OCI-LY1 (cell line): ENCODE measurements around the gene MYO1G.

ENCODE experiments used
- H2AFZ ChIP-seq: fragments of 200-600 bp; sonication (generic), shearing (Covaris generic); 2 replicates; pipeline ENCODE4 v1.6.0; 2014; ENCODE audit warnings: antibody characterized with exemption, mild to moderate bottlenecking, low read length
- H3F3A ChIP-seq: fragments of 200-600 bp; sonication (generic), shearing (Covaris generic); 2 replicates; pipeline ENCODE4 v1.6.0; 2014; ENCODE audit warnings: mild to moderate bottlenecking, antibody characterized with exemption, low read length, moderate library complexity; ENCODE audit not compliant: insufficient read depth
- H3K27ac ChIP-seq: fragments of 200-600 bp; sonication (generic); 2 replicates; pipeline ENCODE4 v1.5.1; 2014; ENCODE audit warnings: low read length, mixed run types, mild to moderate bottlenecking, low read depth; ENCODE audit not compliant: poor library complexity, severe bottlenecking
- H3K27me3 ChIP-seq: fragments of 200-600 bp; sonication (generic); 2 replicates; pipeline ENCODE4 v1.6.0; 2014; ENCODE audit warnings: antibody characterized with exemption, mild to moderate bottlenecking, low read length, moderate library complexity; ENCODE audit not compliant: insufficient read depth
- H3K36me3 ChIP-seq: fragments of 200-600 bp; sonication (generic); 2 replicates; pipeline ENCODE4 v1.6.1; 2014; ENCODE audit warnings: mild to moderate bottlenecking, antibody characterized with exemption, low read length, moderate library complexity, mixed read lengths; ENCODE audit not compliant: insufficient read depth
- H3K4me1 ChIP-seq: fragments of 200-600 bp; sonication (generic); 2 replicates; pipeline ENCODE4 v1.5.1; 2014; ENCODE audit warnings: mild to moderate bottlenecking, low read length, moderate library complexity; ENCODE audit not compliant: insufficient read depth, severe bottlenecking
- H3K4me2 ChIP-seq: fragments of 200-600 bp; sonication (generic), shearing (Covaris generic); 2 replicates; pipeline ENCODE4 v1.6.1; 2014; ENCODE audit warnings: low read length
- H3K4me3 ChIP-seq: fragments of 200-600 bp; sonication (generic); 2 replicates; pipeline ENCODE4 v1.5.1; 2014; ENCODE audit warnings: low read length, low read depth, mild to moderate bottlenecking, mixed read lengths; ENCODE audit not compliant: poor library complexity, severe bottlenecking
- H3K79me2 ChIP-seq: fragments of 200-600 bp; shearing (Covaris generic); 2 replicates; pipeline ENCODE4 v1.6.1; 2016; ENCODE audit warnings: mixed run types, low read length, mixed read lengths; ENCODE audit not compliant: insufficient read depth
- H3K9ac ChIP-seq: fragments of 200-600 bp; sonication (generic), shearing (Covaris generic); 2 replicates; pipeline ENCODE4 v1.6.1; 2014; ENCODE audit warnings: mild to moderate bottlenecking, low read length, mixed read lengths
- H3K9me2 ChIP-seq: fragments of 200-600 bp; sonication (generic), shearing (Covaris generic); 2 replicates; pipeline ENCODE4 v1.6.1; 2014; ENCODE audit warnings: low read depth, mild to moderate bottlenecking, low read length, mixed read lengths
- H3K9me3 ChIP-seq: fragments of 200-600 bp; shearing (Covaris generic); 2 replicates; pipeline ENCODE4 v1.6.1; 2014; ENCODE audit warnings: low read length, mixed read lengths
- H4K20me1 ChIP-seq: fragments of 200-600 bp; sonication (generic), shearing (Covaris generic); 2 replicates; pipeline ENCODE4 v1.6.0; 2016; ENCODE audit warnings: mild to moderate bottlenecking, low read length; ENCODE audit not compliant: insufficient read depth
- EZH2 ChIP-seq: fragments of 200-600 bp; sonication (generic), shearing (Covaris generic); IDR thresholded peaks from 2 replicates; pipeline ENCODE4 v1.8.0; 2017; ENCODE audit warnings: borderline replicate concordance, mixed run types, mild to moderate bottlenecking, antibody characterized with exemption, low read length, moderate library complexity, mixed read lengths
- TF ChIP-seq, protein P1 (sequence below): fragments of 200-600 bp; sonication (generic), shearing (Covaris generic); IDR thresholded peaks from 2 replicates; pipeline ENCODE4 v1.5.1; 2017; ENCODE audit warnings: mild to moderate bottlenecking, antibody characterized with exemption, low read length, moderate library complexity, mixed read lengths

Gene MYO1G

DNA sequence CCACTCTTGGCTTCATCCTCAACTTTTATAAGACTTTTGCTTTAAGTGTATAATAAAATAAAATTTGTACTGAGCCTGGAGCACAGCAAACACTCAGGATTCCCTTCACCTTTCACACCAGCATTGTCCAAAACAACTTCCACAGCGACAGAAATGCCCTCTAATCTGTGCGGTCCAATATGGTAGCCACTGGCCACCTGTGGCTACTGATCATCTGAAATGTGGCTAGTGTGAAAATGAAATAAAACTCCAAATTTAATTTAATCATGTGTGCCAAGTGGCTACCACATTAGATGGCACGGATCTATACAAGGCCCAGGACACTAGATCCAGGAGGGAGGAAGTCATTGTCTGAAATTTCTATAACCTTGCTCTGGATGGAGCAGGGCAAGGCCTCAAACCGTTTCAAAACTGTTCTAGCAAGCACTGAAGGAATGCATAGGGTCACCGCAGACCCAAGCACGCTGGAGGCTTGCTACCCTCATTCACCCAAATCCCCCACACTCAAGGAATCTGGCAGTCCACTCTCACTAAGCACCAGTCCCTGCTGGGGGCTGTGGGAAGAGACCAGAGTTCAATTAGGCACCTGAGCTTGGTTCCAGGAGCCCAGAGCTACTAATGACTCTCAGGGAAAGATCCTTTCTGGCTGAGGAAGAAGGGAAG, 6.3 kb upstream of the MYO1G start:
- peak overlapping the region; percentile 98 for H3K9ac ChIP-seq
- peaks cover 21% of the 10 kb centered on the region for H3F3A ChIP-seq
- H4K20me1 ChIP-seq = no peaks in the 10 kb centered on the region
- peak overlapping the region; percentile 90 for H3K4me3 ChIP-seq
- H3K4me2 ChIP-seq = peak overlapping the region; percentile 84
- no peak for TF ChIP-seq EZH2
- TF ChIP-seq, protein P1, sequence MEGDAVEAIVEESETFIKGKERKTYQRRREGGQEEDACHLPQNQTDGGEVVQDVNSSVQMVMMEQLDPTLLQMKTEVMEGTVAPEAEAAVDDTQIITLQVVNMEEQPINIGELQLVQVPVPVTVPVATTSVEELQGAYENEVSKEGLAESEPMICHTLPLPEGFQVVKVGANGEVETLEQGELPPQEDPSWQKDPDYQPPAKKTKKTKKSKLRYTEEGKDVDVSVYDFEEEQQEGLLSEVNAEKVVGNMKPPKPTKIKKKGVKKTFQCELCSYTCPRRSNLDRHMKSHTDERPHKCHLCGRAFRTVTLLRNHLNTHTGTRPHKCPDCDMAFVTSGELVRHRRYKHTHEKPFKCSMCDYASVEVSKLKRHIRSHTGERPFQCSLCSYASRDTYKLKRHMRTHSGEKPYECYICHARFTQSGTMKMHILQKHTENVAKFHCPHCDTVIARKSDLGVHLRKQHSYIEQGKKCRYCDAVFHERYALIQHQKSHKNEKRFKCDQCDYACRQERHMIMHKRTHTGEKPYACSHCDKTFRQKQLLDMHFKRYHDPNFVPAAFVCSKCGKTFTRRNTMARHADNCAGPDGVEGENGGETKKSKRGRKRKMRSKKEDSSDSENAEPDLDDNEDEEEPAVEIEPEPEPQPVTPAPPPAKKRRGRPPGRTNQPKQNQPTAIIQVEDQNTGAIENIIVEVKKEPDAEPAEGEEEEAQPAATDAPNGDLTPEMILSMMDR = no peak
- peaks cover 49% of the 10 kb centered on the region for H3K36me3 ChIP-seq
- H3K79me2 ChIP-seq = peaks cover 28% of the 10 kb centered on the region
- H3K27ac ChIP-seq = peak overlapping the region; percentile 95
- no peaks in the 10 kb centered on the region for H3K9me3 ChIP-seq
- H3K27me3 ChIP-seq = no peaks in the 10 kb centered on the region
- no peak overlapping the region for H2AFZ ChIP-seq
- peaks cover 65% of the 10 kb centered on the region for H3K4me1 ChIP-seq
- H3K9me2 ChIP-seq = no peaks in the 10 kb centered on the region

DNA sequence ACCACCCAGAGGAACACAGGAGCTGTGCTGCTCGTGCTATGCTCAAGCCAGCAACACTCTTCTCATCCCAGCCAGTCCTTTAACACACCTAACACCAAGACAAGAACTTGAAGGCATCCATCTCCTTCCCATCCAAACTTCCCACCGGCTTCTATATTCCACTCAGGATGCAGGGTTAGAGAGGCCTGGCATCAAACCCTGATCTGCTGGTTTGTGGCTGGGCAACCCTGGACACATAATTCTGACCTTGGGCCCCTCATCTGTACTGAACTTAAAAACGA, 5.6 kb upstream of the MYO1G start:
- TF ChIP-seq, protein P1 = no peak
- TF ChIP-seq EZH2 = no peak
- peak overlapping the region; percentile 90 for H3K4me3 ChIP-seq
- peak overlapping the region; percentile 98 for H3K9ac ChIP-seq
- H3K9me3 ChIP-seq = no peaks in the 10 kb centered on the region
- no peaks in the 10 kb centered on the region for H3K27me3 ChIP-seq
- peaks cover 49% of the 10 kb centered on the region for H3K36me3 ChIP-seq
- H2AFZ ChIP-seq = no peak overlapping the region
- H4K20me1 ChIP-seq = no peaks in the 10 kb centered on the region
- peaks cover 26% of the 10 kb centered on the region for H3F3A ChIP-seq
- H3K4me1 ChIP-seq = peaks cover 72% of the 10 kb centered on the region
- peaks cover 28% of the 10 kb centered on the region for H3K79me2 ChIP-seq
- H3K4me2 ChIP-seq = peak overlapping the region; percentile 84
- H3K9me2 ChIP-seq = no peaks in the 10 kb centered on the region
- peak overlapping the region; percentile 95 for H3K27ac ChIP-seq

DNA sequence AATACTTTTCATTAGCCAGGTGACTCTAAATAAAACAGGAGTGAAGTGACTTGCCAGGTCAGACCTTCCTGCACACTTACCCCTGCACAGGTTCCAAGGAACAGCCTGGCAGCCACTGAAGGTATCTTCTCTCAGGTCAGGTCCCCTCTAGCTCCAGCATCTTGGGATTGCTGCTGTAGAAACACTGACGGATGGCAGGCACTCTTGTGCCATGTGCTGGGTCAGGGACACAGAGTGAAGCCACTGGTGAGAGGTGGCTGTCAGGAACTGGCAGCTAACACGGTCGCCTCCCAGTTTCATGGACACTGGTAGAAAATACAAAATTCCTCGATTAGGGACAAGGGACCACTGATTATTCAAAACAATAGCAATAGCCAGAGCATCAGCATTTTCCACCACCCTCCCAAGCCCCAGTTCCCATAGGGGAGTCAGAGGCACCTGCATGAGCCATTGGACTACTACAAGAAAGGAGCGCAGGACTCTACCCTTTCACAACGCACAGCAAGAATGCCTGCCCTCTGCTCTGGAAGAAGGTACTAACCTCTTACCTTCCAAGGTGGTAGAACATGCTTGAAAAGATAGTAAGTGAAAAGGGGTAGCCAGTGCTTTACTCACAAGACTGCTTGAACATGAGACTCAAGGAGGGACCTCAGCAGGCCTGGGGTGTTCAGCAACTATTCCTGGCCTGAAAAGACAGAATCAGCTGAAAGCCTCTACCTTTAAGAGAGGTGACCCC, 5.1 kb upstream of the MYO1G start:
- Histone ChIP-seq H4K20me1 (no peaks in the 10 kb centered on the region), H3K9ac (peak overlapping the region; percentile 98), H3K9me2 (no peaks in the 10 kb centered on the region), H3K9me3 (no peaks in the 10 kb centered on the region), H3K36me3 (peaks cover 49% of the 10 kb centered on the region), H3K79me2 (peaks cover 28% of the 10 kb centered on the region), H3K4me2 (peak overlapping the region; percentile 84), H3K27me3 (no peaks in the 10 kb centered on the region), H3K4me3 (peak overlapping the region; percentile 90), H3F3A (peaks cover 26% of the 10 kb centered on the region), H3K27ac (peak overlapping the region; percentile 95), H3K4me1 (peaks cover 77% of the 10 kb centered on the region), H2AFZ (no peak overlapping the region)
- TF ChIP-seq, protein P1 = no peak
- TF ChIP-seq EZH2 = no peak
